HepG2 (cell line): ENCODE data around the gene SLC25A33. TPM values are rescaled to one million over a fixed set of nuclear protein-coding genes. Genes with fewer than 3 reads are reported as not detected.

Experiments
- BRCA1 ChIP-seq: sonication (generic); formaldehyde crosslinking; IDR thresholded peaks from 2 replicates; pipeline ENCODE4 v1.4.0; 2020; ENCODE audit warnings: missing genetic modification reagents
- CENPBD1 ChIP-seq: sonication (generic); formaldehyde crosslinking; IDR thresholded peaks from 2 replicates; pipeline ENCODE4 v1.8.0; 2022; ENCODE audit warnings: missing genetic modification reagents, low read depth, mild to moderate bottlenecking, borderline replicate concordance
- ELF1 ChIP-seq: sonication (generic); formaldehyde crosslinking; IDR thresholded peaks from 2 replicates; pipeline ENCODE4 v1.4.0; 2020; ENCODE audit warnings: missing genetic modification reagents
- ERF ChIP-seq: IDR thresholded peaks from 2 replicates; pipeline ENCODE4 v1.6.1; 2018; ENCODE audit warnings: missing biosample characterization, missing genetic modification reagents
- FIP1L1 ChIP-seq: fragments of 200-400 bp; formaldehyde crosslinking; IDR thresholded peaks from 2 replicates; pipeline ENCODE4 v1.6.1; 2018; ENCODE audit warnings: low read depth, mild to moderate bottlenecking, low read length, moderate library complexity, borderline replicate concordance; ENCODE audit not compliant: insufficient read depth
- FOXK1 ChIP-seq: sonication (generic); formaldehyde crosslinking; IDR thresholded peaks from 2 replicates; pipeline ENCODE4 v1.4.0; 2020; ENCODE audit warnings: low read depth, missing genetic modification reagents, borderline replicate concordance
- GATAD2A ChIP-seq: IDR thresholded peaks from 2 replicates; pipeline ENCODE4 v1.6.1; 2016
- HDAC2 ChIP-seq: sonication (generic); formaldehyde crosslinking; IDR thresholded peaks from 2 replicates; pipeline ENCODE4 v1.4.0; 2020; ENCODE audit warnings: missing genetic modification reagents
- HIC2 ChIP-seq: sonication (generic); formaldehyde crosslinking; IDR thresholded peaks from 2 replicates; pipeline ENCODE4 v1.9.0; 2022; ENCODE audit warnings: low read depth, missing genetic modification reagents
- IKZF1 ChIP-seq: fragments of 450-650 bp; IDR thresholded peaks from 2 replicates; pipeline ENCODE4 v1.7.1; 2016
- IRF1 ChIP-seq: sonication (generic); formaldehyde crosslinking; IDR thresholded peaks from 2 replicates; pipeline ENCODE4 v1.4.0; 2020; ENCODE audit warnings: low read depth, mild to moderate bottlenecking, missing genetic modification reagents
- KMT2A ChIP-seq: sonication (generic); formaldehyde crosslinking; IDR thresholded peaks from 2 replicates; pipeline ENCODE4 v1.4.0; 2020; ENCODE audit warnings: missing genetic modification reagents
- MNT ChIP-seq: fragments of 450-650 bp; IDR thresholded peaks from 2 replicates; pipeline ENCODE4 v1.6.1; 2016
- NCOA5 ChIP-seq: sonication (generic); formaldehyde crosslinking; IDR thresholded peaks from 2 replicates; pipeline ENCODE4 v1.4.0; 2020; ENCODE audit warnings: missing genetic modification reagents
- NR0B2 ChIP-seq: sonication (generic); formaldehyde crosslinking; IDR thresholded peaks from 2 replicates; pipeline ENCODE4 v1.4.0; 2020; ENCODE audit warnings: mild to moderate bottlenecking, missing genetic modification reagents
- NR2F6 ChIP-seq, 2 experiments: IDR thresholded peaks; 2 replicates each; pipeline ENCODE4 v1.6.1; 2016; ENCODE audit warnings: antibody characterized with exemption in 1 of 2, mild to moderate bottlenecking in 1 of 2
- PREB ChIP-seq: sonication (generic); formaldehyde crosslinking; IDR thresholded peaks from 2 replicates; pipeline ENCODE4 v1.4.0; 2020; ENCODE audit warnings: missing genetic modification reagents
- SP140L ChIP-seq: sonication (generic); formaldehyde crosslinking; IDR thresholded peaks from 2 replicates; pipeline ENCODE4 v1.4.0; 2020; ENCODE audit warnings: missing genetic modification reagents, borderline replicate concordance
- ZBTB3 ChIP-seq: sonication (generic); formaldehyde crosslinking; IDR thresholded peaks from 2 replicates; pipeline ENCODE4 v1.4.0; 2020; ENCODE audit warnings: low read depth, mild to moderate bottlenecking, moderate library complexity, missing genetic modification reagents, borderline replicate concordance
- ZEB1 ChIP-seq: IDR thresholded peaks from 2 replicates; pipeline ENCODE4 v1.6.1; 2012; ENCODE audit warnings: mild to moderate bottlenecking, low read depth, inconsistent platforms; ENCODE audit not compliant: insufficient replicate concordance
- ZNF296 ChIP-seq: sonication (generic); formaldehyde crosslinking; conservative IDR thresholded peaks from 2 replicates; pipeline ENCODE4 v1.5.0; 2020; ENCODE audit warnings: mild to moderate bottlenecking, missing genetic modification reagents
- ZNF33A ChIP-seq: sonication (generic); formaldehyde crosslinking; IDR thresholded peaks from 2 replicates; pipeline ENCODE4 v1.5.1; 2020; ENCODE audit warnings: missing genetic modification reagents, mild to moderate bottlenecking, moderate library complexity, borderline replicate concordance
- ZNF556 ChIP-seq: sonication (generic); formaldehyde crosslinking; IDR thresholded peaks from 2 replicates; pipeline ENCODE4 v1.4.0; 2020; ENCODE audit warnings: mild to moderate bottlenecking, missing genetic modification reagents, borderline replicate concordance
- ZNF564 ChIP-seq: sonication (generic); formaldehyde crosslinking; IDR thresholded peaks from 2 replicates; pipeline ENCODE4 v1.8.1; 2023; ENCODE audit warnings: mild to moderate bottlenecking, missing genetic modification reagents
- polyA plus RNA-seq, 8 experiments: library from polyadenylated mRNA; depleted of rRNA in 3 of 8; stranded (reverse) in 7 of 8; unstranded in 1 of 8; fragments of >200 nt; fragmentation: Illumina TruSeq in 4 of 8; extraction: Trizol in 4 of 8; gene quantifications; 2 replicates each; pipeline versions ENCODE4 v1.2.1 to v1.2.3, GENCODE V29; 2011 to 2016; ENCODE audit warnings: low read depth in 4 of 8, missing spikeins in 1 of 8, mixed read lengths in 1 of 8; ENCODE audit not compliant: insufficient read depth in 1 of 8
- total RNA-seq, 5 experiments: library from RNA; depleted of rRNA; stranded (reverse); fragments of >200 nt; fragmentation: Illumina TruSeq; extraction: Trizol; gene quantifications; 2 replicates each; pipeline ENCODE4 v1.2.3, GENCODE V29; 2016; ENCODE audit warnings: low read depth in 1 of 5

Gene SLC25A33
- total and polyA plus RNA-seq, 2 of the 13 experiments (the other 11 are each of a cell fraction or from before 2014, with no cell fraction given) = 15.4 to 50.3 TPM

GRCh38 chr1:9494936-9495758 is 44.1 kb upstream of the SLC25A33 start (continued):
- peak; percentile 20; the same call in 1 of the 2 replicates for TF ChIP-seq ELF1 (CRISPR knock-in tag)
- TF ChIP-seq NCOA5 (CRISPR knock-in tag) = no peak
- TF ChIP-seq ZEB1 = no peak
- TF ChIP-seq NR0B2 (CRISPR knock-in tag) = no peak
- TF ChIP-seq BRCA1 (CRISPR knock-in tag) = no peak
- TF ChIP-seq ZNF33A (CRISPR knock-in tag) = no peak
- TF ChIP-seq NR2F6 (IDR thresholded peaks at IDR 0.05) = no peak
- TF ChIP-seq NR2F6 (CRISPR knock-in tag; IDR thresholded peaks at IDR 0.05) = peak; percentile 20; the same call in 1 of the 2 replicates
- no peak for TF ChIP-seq ERF
- no peak for TF ChIP-seq ZNF296 (CRISPR knock-in tag)
- TF ChIP-seq IKZF1 = no peak
- TF ChIP-seq HIC2 (CRISPR knock-in tag) = peak; percentile 39; the same call in 1 of the 2 replicates
- TF ChIP-seq SP140L (CRISPR knock-in tag) = no peak
- TF ChIP-seq FOXK1 (CRISPR knock-in tag) = no peak
- TF ChIP-seq GATAD2A = no peak
- no peak for TF ChIP-seq PREB
- peak; percentile 42; the same call in 1 of the 2 replicates for TF ChIP-seq HDAC2 (CRISPR knock-in tag)
- TF ChIP-seq ZNF564 (CRISPR knock-in tag) = no peak
- no peak for TF ChIP-seq CENPBD1 (CRISPR knock-in tag)
- no peak for TF ChIP-seq IRF1
- TF ChIP-seq MNT = no peak
- no peak for TF ChIP-seq FIP1L1
- TF ChIP-seq ZBTB3 (CRISPR knock-in tag) = no peak
- no peak for TF ChIP-seq ZNF556 (CRISPR knock-in tag)
- 0 out of 2 replicates have a peak, but pooled peaks have one; percentile 20 for TF ChIP-seq KMT2A (CRISPR knock-in tag)
